GM12878 (cell line): ENCODE results near the gene PTPRN2.

Source experiments
- CBX5 ChIP-seq: sonication (generic); IDR thresholded peaks from 2 replicates; pipeline ENCODE4 v1.6.1; 2016; ENCODE audit warnings: low read depth, moderate library complexity, mild to moderate bottlenecking, inconsistent platforms
- CEBPB ChIP-seq, 2 experiments: fragments of 150-350 bp in 1 of 2; IDR thresholded peaks; 2 replicates each; pipeline ENCODE4 v1.6.1; 2012 to 2014; ENCODE audit warnings: low read depth in 2 of 2, low read length in 2 of 2, borderline replicate concordance in 1 of 2, inconsistent platforms in 1 of 2
- CREB1 ChIP-seq: IDR thresholded peaks from 2 replicates; pipeline ENCODE4 v1.6.1; 2012; ENCODE audit warnings: low read depth, mild to moderate bottlenecking, inconsistent platforms
- CTCF ChIP-seq, 3 experiments: IDR thresholded peaks in 2 of 3; conservative IDR thresholded peaks in 1 of 3; 2 replicates each; pipeline ENCODE4 v1.5.1; 2011; ENCODE audit warnings: low read depth in 3 of 3, low read length in 3 of 3, mild to moderate bottlenecking in 3 of 3, control low read depth in 2 of 3, moderate library complexity in 2 of 3, inconsistent platforms in 1 of 3, mixed read lengths in 1 of 3; ENCODE audit not compliant: control insufficient read depth in 2 of 3, insufficient read depth in 1 of 3; ENCODE audit errors: extremely low read depth in 1 of 3
- DPF2 ChIP-seq: fragments of 450-650 bp; IDR thresholded peaks from 2 replicates; pipeline ENCODE4 v1.6.1; 2017; ENCODE audit warnings: mild to moderate bottlenecking
- EZH2 ChIP-seq: IDR thresholded peaks from 2 replicates; pipeline ENCODE4 v1.6.1; 2012; ENCODE audit warnings: low read depth, mild to moderate bottlenecking, control low read depth, inconsistent platforms, low read length, borderline replicate concordance; ENCODE audit not compliant: control insufficient read depth
- FOXM1 ChIP-seq: IDR thresholded peaks from 2 replicates; pipeline ENCODE4 v1.6.1; 2012; ENCODE audit warnings: low read depth, mild to moderate bottlenecking, inconsistent platforms, low read length, moderate library complexity
- MYC ChIP-seq: IDR thresholded peaks from 2 replicates; pipeline ENCODE4 v1.6.1; 2011; ENCODE audit warnings: mild to moderate bottlenecking, low read length, moderate library complexity, inconsistent platforms; ENCODE audit not compliant: insufficient read depth, insufficient replicate concordance, insufficient read length, severe bottlenecking
- NR2C2 ChIP-seq: IDR thresholded peaks from 2 replicates; pipeline ENCODE4 v1.6.1; 2011; ENCODE audit warnings: borderline replicate concordance, low read depth; ENCODE audit not compliant: control insufficient read depth, insufficient read length
- NRF1 ChIP-seq: conservative IDR thresholded peaks from 2 replicates; pipeline ENCODE4 v1.6.1; 2011; ENCODE audit warnings: mild to moderate bottlenecking, low read depth, low read length, improper control_type of control experiment
- SPI1 ChIP-seq: IDR thresholded peaks from 2 replicates; pipeline ENCODE4 v1.6.1; 2011; ENCODE audit warnings: low read depth, mild to moderate bottlenecking, low read length, moderate library complexity, borderline replicate concordance; ENCODE audit not compliant: insufficient read depth
- USF1 ChIP-seq: IDR thresholded peaks from 2 replicates; pipeline ENCODE4 v1.6.1; 2011; ENCODE audit warnings: borderline replicate concordance, low read depth, mild to moderate bottlenecking, moderate library complexity, mixed read lengths, low read length; ENCODE audit not compliant: insufficient read depth; ENCODE audit errors: extremely low read length
- TF ChIP-seq, protein P1 (sequence below): IDR thresholded peaks from 2 replicates; pipeline ENCODE4 v1.6.1; 2012; ENCODE audit warnings: low read depth, low read length, improper control_type of control experiment
- TF ChIP-seq, protein P2 (sequence below): fragments of 450-650 bp; IDR thresholded peaks from 2 replicates; pipeline ENCODE4 v1.6.1; 2017; ENCODE audit warnings: low read depth, mild to moderate bottlenecking, moderate library complexity

DNA sequence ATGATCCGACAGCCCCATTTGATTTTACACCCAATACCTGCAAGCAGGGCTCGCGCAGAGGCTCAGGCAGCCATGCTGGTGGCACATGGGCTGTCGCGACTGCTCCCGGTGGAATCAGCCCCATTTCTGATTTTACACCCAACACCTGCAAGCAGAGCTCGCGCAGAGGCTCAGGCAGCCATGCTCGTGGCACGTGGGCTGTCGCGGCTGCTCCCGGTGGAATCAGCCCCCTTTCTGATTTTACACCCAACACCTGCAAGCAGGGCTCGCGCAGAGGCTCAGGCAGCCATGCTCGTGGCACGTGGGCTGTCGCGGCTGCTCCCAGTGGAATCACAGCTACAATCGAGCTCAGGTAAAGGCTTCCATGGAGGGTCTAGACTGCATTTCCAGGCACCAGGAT, 244.1 kb downstream of the PTPRN2 start:
- TF ChIP-seq, protein P1, sequence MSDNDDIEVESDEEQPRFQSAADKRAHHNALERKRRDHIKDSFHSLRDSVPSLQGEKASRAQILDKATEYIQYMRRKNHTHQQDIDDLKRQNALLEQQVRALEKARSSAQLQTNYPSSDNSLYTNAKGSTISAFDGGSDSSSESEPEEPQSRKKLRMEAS: no peak
- no peak for TF ChIP-seq CEBPB (IDR thresholded peaks at IDR 0.05; ENCODE audit: borderline replicate concordance in 1 of 2, low read depth in 2 of 2, low read length in 2 of 2)
- no peak for TF ChIP-seq CTCF (IDR thresholded peaks at IDR 0.05 in 2 of 3, conservative IDR thresholded peaks at IDR 0.05 in 1 of 3; ENCODE audit: control insufficient read depth in 2 of 3, extremely low read depth in 1 of 3, insufficient read depth in 1 of 3, low read depth in 3 of 3, low read length in 3 of 3)
- no peak for TF ChIP-seq CREB1
- TF ChIP-seq DPF2: no peak
- no peak for TF ChIP-seq EZH2
- TF ChIP-seq MYC: no peak
- TF ChIP-seq FOXM1: no peak
- TF ChIP-seq, protein P2, sequence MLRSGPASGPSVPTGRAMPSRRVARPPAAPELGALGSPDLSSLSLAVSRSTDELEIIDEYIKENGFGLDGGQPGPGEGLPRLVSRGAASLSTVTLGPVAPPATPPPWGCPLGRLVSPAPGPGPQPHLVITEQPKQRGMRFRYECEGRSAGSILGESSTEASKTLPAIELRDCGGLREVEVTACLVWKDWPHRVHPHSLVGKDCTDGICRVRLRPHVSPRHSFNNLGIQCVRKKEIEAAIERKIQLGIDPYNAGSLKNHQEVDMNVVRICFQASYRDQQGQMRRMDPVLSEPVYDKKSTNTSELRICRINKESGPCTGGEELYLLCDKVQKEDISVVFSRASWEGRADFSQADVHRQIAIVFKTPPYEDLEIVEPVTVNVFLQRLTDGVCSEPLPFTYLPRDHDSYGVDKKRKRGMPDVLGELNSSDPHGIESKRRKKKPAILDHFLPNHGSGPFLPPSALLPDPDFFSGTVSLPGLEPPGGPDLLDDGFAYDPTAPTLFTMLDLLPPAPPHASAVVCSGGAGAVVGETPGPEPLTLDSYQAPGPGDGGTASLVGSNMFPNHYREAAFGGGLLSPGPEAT: no peak
- TF ChIP-seq SPI1: no peak
- no peak for TF ChIP-seq NR2C2
- no peak for TF ChIP-seq CBX5
- no peak for TF ChIP-seq NRF1
- TF ChIP-seq USF1: no peak
